Right kidney (tissue), 1 donor: Measurements from ENCODE around the gene NAGS.
"Not testable (repeated sequence)": the region's sequence is repeated elsewhere in the genome, so short reads cannot be mapped to it uniquely, and the experiment has no call there.

Source experiments
- DNase-seq: peaks from one replicate; pipeline ENCODE4 v3.0.0-alpha.2; 2016

Gene NAGS

DNA sequence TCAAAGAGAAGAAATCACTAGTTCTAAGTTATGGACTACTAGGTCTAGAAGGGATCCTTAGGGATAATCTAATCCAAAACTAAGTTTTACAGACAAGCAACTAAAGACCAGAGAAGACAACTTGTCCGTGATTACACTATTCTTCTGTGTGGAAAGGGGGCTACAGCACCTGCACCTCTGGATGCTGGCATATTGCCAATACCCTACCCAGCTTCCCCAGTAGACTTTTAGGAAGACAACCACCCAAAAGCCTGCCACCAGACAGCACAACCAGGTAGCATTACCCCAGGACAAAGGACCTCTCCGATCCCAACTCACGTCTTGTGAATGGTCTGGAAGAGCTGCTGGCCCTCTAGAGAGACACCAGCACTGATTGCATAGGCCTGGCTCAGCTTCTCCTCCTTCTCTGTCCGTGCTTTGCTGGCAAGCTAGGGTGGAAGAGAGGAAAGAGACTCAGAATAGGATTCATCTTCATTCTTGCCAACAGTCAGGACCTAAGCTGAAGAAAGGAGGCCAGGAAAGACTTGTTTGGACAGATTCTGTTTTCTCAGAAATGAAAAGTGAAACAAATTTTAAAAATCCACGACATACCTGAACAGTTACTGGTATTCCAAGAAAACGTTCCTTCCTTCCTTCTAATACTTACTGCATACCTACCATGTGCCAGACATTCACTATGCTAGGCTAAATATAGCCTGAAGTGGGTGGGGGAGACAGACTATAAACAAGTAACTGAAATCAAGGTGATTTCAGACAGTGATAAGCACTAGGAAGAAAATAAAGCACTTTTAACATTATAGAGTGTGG, 35.6 kb downstream of the NAGS start:
- no peak for DNase-seq

DNA sequence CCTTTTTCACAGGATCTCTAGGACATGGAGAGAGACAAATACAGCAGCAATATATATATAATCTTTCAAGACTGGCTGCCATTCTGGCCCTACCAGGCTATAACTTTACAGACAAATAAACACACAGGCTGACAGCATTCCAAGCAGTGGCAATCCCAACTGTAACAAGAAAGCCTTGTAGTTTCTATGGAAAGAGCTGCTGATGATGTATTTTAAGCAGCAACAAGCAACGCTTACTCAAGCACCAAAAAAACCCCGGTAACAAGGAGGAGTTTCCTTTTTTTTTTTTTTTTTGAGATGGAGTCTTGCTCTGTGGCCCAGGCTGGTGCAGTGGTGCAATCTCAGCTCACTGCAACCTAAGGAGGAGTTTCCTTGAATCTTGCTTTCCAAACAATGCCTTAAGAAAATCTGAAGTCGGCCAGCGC, 38.9 kb downstream of the NAGS start:
- no peak for DNase-seq

DNA sequence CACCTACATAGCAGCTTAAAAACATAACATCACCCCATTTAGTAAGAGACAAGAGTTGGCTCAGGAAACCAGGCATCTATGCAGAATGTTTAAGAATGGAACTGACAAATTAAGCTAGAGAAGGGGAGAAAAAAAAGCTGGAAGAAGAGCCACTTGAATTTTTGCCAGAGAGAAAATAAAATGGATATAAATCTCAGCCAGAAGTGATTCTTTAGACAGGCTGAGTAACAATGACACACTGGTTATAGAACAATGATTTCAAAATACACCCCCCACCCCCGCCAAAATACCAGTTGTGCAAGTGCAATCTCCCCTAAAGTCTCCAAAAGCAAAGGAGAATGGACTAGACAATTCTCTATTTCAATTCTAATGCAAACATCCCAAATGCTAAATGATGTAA, 39.6 kb downstream of the NAGS start:
- DNase-seq = no peak

DNA sequence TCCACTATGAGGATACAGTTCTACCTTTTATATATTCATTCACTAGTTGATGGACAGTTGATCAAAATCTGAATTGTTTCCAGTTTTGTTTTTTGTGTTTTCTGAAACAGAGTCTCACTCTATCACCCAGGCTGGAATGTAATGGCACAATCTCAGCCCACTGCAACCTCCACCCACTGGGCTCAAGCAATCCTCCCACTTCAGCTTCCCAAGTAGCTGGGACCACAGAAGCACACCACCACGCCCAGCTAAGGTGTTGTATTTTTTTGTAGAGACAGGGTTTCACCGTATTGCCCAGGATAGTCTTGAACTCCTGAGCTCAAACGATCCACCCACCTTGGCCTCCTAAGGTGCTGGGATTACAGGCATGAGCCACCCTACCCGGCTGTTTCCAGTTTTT, 41.1 kb downstream of the NAGS start:
- no peak for DNase-seq

DNA sequence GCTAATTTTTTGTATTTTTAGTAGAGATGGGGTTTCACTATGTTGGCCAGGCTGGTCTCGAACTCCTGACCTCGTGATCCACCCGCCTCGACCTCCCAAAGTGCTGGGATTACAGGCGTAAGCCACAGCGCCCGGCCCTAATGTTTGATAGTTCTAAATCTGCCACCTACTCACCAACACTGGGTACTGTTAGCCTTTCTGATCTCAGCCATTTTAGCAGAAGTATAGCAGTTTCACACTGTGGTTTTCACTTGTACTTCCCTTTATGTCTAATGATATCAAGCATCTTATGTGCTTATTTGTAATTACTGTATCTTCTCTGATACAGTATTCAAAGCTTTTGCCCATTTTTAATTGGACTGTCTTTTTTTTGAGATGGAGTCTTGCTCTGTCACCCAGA, 42.5 kb downstream of the NAGS start:
- not testable (repeated sequence) for DNase-seq

DNA sequence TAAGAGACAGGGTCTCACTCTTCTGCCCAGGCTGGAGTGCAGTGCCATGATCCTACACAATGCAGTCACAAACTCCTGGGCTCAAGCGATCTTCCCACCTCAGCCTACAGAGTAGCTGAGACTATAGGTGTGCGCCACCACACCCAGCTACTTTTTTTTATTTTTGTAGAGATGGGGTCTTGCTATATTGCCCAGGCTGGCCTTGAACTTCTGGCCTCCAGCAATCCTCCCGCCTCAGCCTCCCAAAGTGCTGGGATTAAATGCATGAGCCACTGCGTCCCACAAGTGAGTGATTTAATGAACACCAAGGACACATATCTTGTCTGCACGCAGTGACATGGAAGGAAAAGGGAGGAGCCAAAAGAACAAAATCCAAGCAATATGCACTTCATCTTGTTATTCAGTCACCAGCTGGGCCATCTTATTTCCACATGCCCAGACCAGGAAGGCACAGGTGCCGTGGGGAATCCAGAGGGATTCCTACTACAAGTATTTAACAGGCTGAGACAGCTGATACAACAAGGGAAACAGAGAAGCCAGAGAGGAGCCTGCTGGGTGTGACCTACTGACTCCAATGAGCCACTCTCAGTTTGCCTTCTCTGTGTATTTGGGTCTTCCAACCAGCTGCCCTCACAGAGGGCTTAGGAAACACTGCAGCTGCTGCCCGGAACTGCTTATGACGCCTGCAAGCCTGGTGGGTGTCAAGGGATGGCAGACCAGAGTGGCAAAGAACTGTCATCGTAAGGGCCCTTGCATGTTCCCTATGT, 45.1 kb downstream of the NAGS start:
- no peak for DNase-seq

DNA sequence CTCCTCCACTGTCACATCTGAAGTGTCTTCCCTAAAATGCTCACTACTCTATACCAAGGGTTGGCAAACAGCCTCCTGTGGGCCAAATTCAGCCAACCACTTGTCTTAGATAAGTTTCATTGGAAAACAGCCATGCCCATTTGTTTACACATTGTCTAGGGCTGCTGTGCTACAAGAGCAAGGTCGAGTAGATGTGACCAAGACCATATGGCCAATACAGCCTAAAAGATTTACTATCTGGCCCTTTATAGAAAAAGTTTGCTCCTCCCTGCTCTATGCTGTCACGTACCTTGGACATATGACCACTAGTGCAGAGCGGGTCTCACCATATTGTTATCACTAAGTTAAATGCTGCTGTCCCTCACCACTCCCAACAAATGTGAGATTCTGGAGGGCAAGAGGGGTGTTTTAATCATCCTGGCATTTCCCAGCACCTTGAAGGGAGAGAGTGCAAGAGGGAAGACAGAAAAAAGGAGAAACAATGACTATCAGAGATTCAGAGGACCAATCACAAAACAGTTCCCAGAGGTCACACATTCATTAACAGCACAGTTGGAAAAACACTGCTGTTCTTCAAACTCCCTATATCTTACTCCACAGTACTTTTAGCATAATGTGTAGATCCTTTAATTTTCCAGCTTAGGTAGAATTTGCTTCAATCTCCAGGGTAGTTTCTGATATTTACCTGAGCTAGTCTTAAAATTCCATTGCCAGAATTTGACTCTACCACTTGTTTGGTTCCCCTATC, 48.9 kb downstream of the NAGS start:
- no peak for DNase-seq
